GM18505 (cell line): ENCODE measurements around the gene UBE3D.

Experiments used
- ATAC-seq: cut with Tn5 transposase; IDR thresholded peaks from one replicate; pipeline ENCODE4 v1.9.1; 2021; ENCODE audit not compliant: unreplicated experiment
- POLR2A ChIP-seq: IDR thresholded peaks from 4 replicates; pipeline ENCODE4 v1.6.1; 2011; ENCODE audit warnings: borderline replicate concordance; ENCODE audit not compliant: insufficient read depth, insufficient read length; ENCODE audit errors: extremely low read depth

Gene UBE3D

GRCh38 chr6:82978362-82978945 lies 87.2 kb downstream of the UBE3D start:
- no peak for TF ChIP-seq POLR2A
- no peak for ATAC-seq

- no peak for ATAC-seq
- no peak for TF ChIP-seq POLR2A
These were observed 89.5 kb downstream of the UBE3D start for GRCh38 chr6:82976179-82976578.

- ATAC-seq, result no peak
- no peak for TF ChIP-seq POLR2A
These were observed 93.7 kb downstream of the UBE3D start for GRCh38 chr6:82971877-82972460.

GRCh38 chr6:82970839-82971238 lies 94.8 kb downstream of the UBE3D start:
- TF ChIP-seq POLR2A, result no peak
- ATAC-seq, result no peak

GRCh38 chr6:82968708-82969107 lies 96.9 kb downstream of the UBE3D start:
- TF ChIP-seq POLR2A, result no peak
- ATAC-seq, result no peak

- no peak for ATAC-seq
- no peak for TF ChIP-seq POLR2A
These were observed 102.3 kb downstream of the UBE3D start for GRCh38 chr6:82963191-82963925.

GRCh38 chr6:82959385-82959941 lies 106.2 kb downstream of the UBE3D start:
- ATAC-seq, result no peak
- no peak for TF ChIP-seq POLR2A

- no peak for TF ChIP-seq POLR2A
- ATAC-seq, result no peak
These were observed 107.1 kb downstream of the UBE3D start for GRCh38 chr6:82958551-82958950.

GRCh38 chr6:82957868-82958245 lies 107.8 kb downstream of the UBE3D start:
- no peak for TF ChIP-seq POLR2A
- no peak for ATAC-seq

- ATAC-seq, result no peak
- no peak for TF ChIP-seq POLR2A
These were observed 108.3 kb downstream of the UBE3D start for GRCh38 chr6:82957171-82957867.

- TF ChIP-seq POLR2A, result no peak
- no peak for ATAC-seq
These were observed 109.8 kb downstream of the UBE3D start for GRCh38 chr6:82955841-82956240.

- TF ChIP-seq POLR2A, result no peak
- peak; percentile 97 for ATAC-seq
These were observed 110.6 kb downstream of the UBE3D start for GRCh38 chr6:82954937-82955577.

- no peak for ATAC-seq
- TF ChIP-seq POLR2A, result no peak
These were observed 111.3 kb downstream of the UBE3D start for GRCh38 chr6:82954356-82954755.
